Measurements from ENCODE around the gene GAP43.

GAP43 gene

DNA sequence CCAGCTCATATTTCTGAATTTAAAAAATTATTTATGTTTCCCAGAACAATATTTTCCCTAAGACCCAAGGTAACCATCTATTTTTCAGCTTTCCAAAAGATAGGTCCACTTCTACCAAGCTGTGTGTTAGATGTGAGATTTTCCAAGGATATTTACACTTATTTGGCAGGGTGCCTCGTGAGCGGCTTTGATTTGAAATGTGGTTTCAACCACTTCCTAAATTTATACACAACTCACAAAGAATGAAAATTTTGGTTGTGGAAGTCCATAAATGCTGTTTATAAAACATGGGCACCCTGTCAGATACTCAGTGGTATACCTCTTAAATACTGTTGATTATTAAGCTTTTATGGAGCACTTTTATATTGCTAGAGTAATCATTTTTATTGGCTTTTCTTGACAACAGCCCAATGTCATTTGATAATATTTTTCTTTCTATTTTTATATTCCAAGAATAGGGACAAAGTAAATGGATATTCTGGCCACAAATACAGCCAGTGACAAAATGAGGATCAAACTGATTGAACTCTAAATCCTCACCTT lies 57.6 kb downstream of the GAP43 start:
- no peak overlapping the region for H3K4me3 ChIP-seq (IDR thresholded peaks at IDR 0.05; ENCODE audit: insufficient read depth, low read depth, low read length)

GRCh38 chr3:115681736-115682135 lies 58.4 kb downstream of the GAP43 start:
- no peak overlapping the region for H2AFZ ChIP-seq (ENCODE audit: low read depth)
- TF ChIP-seq CTCF (conservative IDR thresholded peaks at IDR 0.05; ENCODE audit: low read depth, low read length) = no peak
- H3K4me1 ChIP-seq (ENCODE audit: low read depth, poor library complexity, severe bottlenecking) = no peaks in the 10 kb centered on the region
- no peak overlapping the region for H3K4me2 ChIP-seq
- no peaks in the 10 kb centered on the region for H3K79me2 ChIP-seq (ENCODE audit: insufficient read depth, low read depth)
- H4K20me1 ChIP-seq (ENCODE audit: insufficient read depth) = no peaks in the 10 kb centered on the region
- H3K36me3 ChIP-seq (ENCODE audit: insufficient read depth) = no peaks in the 10 kb centered on the region
- H3K27me3 ChIP-seq (ENCODE audit: insufficient read depth, low read depth) = no peaks in the 10 kb centered on the region
- H3K27ac ChIP-seq = no peak overlapping the region
- no peak overlapping the region for H3K9ac ChIP-seq
- H3K4me3 ChIP-seq (IDR thresholded peaks at IDR 0.05; ENCODE audit: insufficient read depth, low read depth, low read length) = no peak overlapping the region

More for the DNA sequence above, 57.6 kb downstream of the GAP43 start:
- Histone ChIP-seq H4K20me1 (ENCODE audit: insufficient read depth) (no peaks in the 10 kb centered on the region), H3K27me3 (ENCODE audit: insufficient read depth, low read depth) (no peaks in the 10 kb centered on the region), H3K4me1 (ENCODE audit: low read depth, poor library complexity, severe bottlenecking) (no peaks in the 10 kb centered on the region), H3K79me2 (ENCODE audit: insufficient read depth, low read depth) (no peaks in the 10 kb centered on the region), H3K9ac (no peak overlapping the region), H3K27ac (no peak overlapping the region), H2AFZ (ENCODE audit: low read depth) (no peak overlapping the region), H3K4me2 (no peak overlapping the region), H3K36me3 (ENCODE audit: insufficient read depth) (no peaks in the 10 kb centered on the region)
- no peak for TF ChIP-seq CTCF (conservative IDR thresholded peaks at IDR 0.05; ENCODE audit: low read depth, low read length)

DNA sequence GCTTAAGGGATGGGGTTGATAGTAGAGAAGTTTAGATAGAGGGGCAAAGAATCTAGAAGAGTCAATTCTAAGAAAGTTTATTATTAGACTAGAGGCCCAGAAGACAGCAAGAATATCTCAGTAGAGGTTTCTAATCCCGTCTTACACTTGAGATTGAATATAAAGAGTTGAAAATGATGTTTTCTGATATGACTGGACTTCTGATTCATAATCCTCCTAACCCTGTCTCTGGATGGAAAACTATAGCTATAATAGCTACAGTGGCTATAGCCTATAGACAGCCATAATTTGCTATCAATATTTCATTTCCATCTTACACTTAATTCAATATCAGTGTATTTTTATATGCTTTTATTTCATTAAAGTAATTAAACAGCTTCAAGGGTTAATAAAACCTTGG lies 60.0 kb downstream of the GAP43 start:
- H3K4me1 ChIP-seq (ENCODE audit: low read depth, poor library complexity, severe bottlenecking) = no peaks in the 10 kb centered on the region
- H4K20me1 ChIP-seq (ENCODE audit: insufficient read depth) = no peaks in the 10 kb centered on the region
- H3K27me3 ChIP-seq (ENCODE audit: insufficient read depth, low read depth) = no peaks in the 10 kb centered on the region
- H3K27ac ChIP-seq = no peak overlapping the region
- H3K4me3 ChIP-seq (IDR thresholded peaks at IDR 0.05; ENCODE audit: insufficient read depth, low read depth, low read length) = no peak overlapping the region
- no peaks in the 10 kb centered on the region for H3K79me2 ChIP-seq (ENCODE audit: insufficient read depth, low read depth)
- TF ChIP-seq CTCF (conservative IDR thresholded peaks at IDR 0.05; ENCODE audit: low read depth, low read length) = no peak
- no peak overlapping the region for H3K9ac ChIP-seq
- no peak overlapping the region for H2AFZ ChIP-seq (ENCODE audit: low read depth)
- H3K4me2 ChIP-seq = no peak overlapping the region
- no peaks in the 10 kb centered on the region for H3K36me3 ChIP-seq (ENCODE audit: insufficient read depth)

DNA sequence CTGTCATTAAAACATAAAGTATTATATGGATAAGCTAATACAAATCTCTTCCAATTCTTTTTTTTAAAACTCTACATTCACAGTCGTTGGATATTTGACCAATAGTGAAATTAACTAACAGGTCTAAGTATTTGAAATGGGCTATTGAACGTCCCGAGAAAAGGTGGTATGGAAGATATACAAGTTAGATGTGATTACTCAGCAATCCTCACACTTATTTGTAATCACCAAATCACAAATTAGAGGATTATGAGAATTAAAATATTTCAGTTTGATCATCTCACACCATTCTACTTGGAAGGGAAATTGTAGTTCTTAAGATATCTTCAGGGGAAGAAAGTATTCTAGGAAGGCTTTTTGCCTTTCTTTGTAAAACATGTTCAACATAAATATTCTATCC lies 60.5 kb downstream of the GAP43 start:
- no peak overlapping the region for H2AFZ ChIP-seq (ENCODE audit: low read depth)
- no peaks in the 10 kb centered on the region for H3K27me3 ChIP-seq (ENCODE audit: insufficient read depth, low read depth)
- H3K4me1 ChIP-seq (ENCODE audit: low read depth, poor library complexity, severe bottlenecking) = no peaks in the 10 kb centered on the region
- H3K27ac ChIP-seq = no peak overlapping the region
- H3K4me3 ChIP-seq (IDR thresholded peaks at IDR 0.05; ENCODE audit: insufficient read depth, low read depth, low read length) = no peak overlapping the region
- no peaks in the 10 kb centered on the region for H3K79me2 ChIP-seq (ENCODE audit: insufficient read depth, low read depth)
- H3K36me3 ChIP-seq (ENCODE audit: insufficient read depth) = no peaks in the 10 kb centered on the region
- TF ChIP-seq CTCF (conservative IDR thresholded peaks at IDR 0.05; ENCODE audit: low read depth, low read length) = no peak
- no peak overlapping the region for H3K4me2 ChIP-seq
- no peaks in the 10 kb centered on the region for H4K20me1 ChIP-seq (ENCODE audit: insufficient read depth)
- H3K9ac ChIP-seq = no peak overlapping the region

All from KMS-11 (cell line).